COLO668 (cell line): ENCODE data around the gene ZNF326.

Source experiments
- DNase-seq: peaks from one replicate; lab custom pipeline; 2025; ENCODE audit not compliant: unreplicated experiment; lab: John Stamatoyannopoulos, UW

Gene ZNF326

GRCh38 chr1:90067194-90067931, 72.5 kb downstream of the ZNF326 start:
- DNase-seq, result no peak

DNA sequence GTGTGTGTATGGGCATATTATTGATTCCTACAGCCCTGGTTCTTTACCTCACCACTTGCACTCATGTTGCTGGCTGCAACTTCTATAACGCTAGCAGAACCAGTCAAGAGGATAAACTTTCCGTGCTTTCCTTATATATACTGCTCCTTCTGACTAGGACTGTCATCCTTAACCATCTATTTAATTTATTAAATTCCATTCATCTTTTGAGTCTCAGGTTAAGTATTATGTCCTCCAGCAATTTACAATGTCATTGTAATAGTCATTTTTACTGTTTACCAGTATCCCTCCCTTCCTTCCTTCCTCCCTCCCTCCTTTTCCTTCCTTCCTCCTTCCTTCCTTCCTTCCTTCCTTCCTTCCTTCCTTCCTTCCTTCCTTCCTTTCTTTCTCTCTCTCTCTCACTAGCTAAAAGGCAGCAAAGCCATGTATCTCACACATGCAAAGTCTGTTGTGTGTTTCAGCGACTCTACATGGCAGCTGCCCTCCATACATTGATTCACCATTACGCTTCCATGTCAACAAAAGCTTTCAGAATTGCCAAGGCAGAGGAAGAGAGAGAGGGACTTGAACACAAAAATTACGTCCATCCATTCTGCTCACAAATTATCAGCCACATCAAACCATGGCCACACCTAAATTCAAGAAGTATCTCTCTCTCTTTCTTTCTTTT, 73.8 kb downstream of the ZNF326 start:
- no peak for DNase-seq

- no peak for DNase-seq
These were observed 79.2 kb downstream of the ZNF326 start for GRCh38 chr1:90074137-90074536.

GRCh38 chr1:90074566-90074965, 79.7 kb downstream of the ZNF326 start:
- DNase-seq, result no peak

GRCh38 chr1:90074970-90075391, 80.1 kb downstream of the ZNF326 start:
- DNase-seq, result no peak

GRCh38 chr1:90083995-90084394, 89.1 kb downstream of the ZNF326 start:
- DNase-seq, result no peak
